HUES48 (cell line): ENCODE data around the gene PREP.
A peak's percentile ranks its signal among the peaks of the same experiment; 100 is the strongest.

Source experiments
- H3K27ac ChIP-seq: one replicate; pipeline ENCODE4 v1.7.0; 2013; ENCODE audit warnings: low read depth, low read length, inconsistent platforms
- H3K27me3 ChIP-seq: 2 replicates; pipeline ENCODE4 v1.6.1; 2013; ENCODE audit warnings: mild to moderate bottlenecking, low read length; ENCODE audit not compliant: control insufficient read depth, insufficient read depth
- H3K36me3 ChIP-seq: 2 replicates; pipeline ENCODE4 v1.6.1; 2013; ENCODE audit warnings: low read length; ENCODE audit not compliant: control insufficient read depth, insufficient read depth
- H3K4me1 ChIP-seq: 2 replicates; pipeline ENCODE4 v1.6.1; 2013; ENCODE audit warnings: mild to moderate bottlenecking, low read length; ENCODE audit not compliant: control insufficient read depth, insufficient read depth
- H3K4me3 ChIP-seq: 2 replicates; pipeline ENCODE4 v1.5.1; 2013; ENCODE audit warnings: mild to moderate bottlenecking, low read depth, low read length
- H3K9ac ChIP-seq: 2 replicates; pipeline ENCODE4 v1.6.1; 2013; ENCODE audit warnings: mild to moderate bottlenecking, low read depth, low read length, moderate library complexity
- H3K9me3 ChIP-seq: 2 replicates; pipeline ENCODE4 v1.6.1; 2013; ENCODE audit warnings: low read length; ENCODE audit not compliant: control insufficient read depth, insufficient read depth

The PREP gene

DNA sequence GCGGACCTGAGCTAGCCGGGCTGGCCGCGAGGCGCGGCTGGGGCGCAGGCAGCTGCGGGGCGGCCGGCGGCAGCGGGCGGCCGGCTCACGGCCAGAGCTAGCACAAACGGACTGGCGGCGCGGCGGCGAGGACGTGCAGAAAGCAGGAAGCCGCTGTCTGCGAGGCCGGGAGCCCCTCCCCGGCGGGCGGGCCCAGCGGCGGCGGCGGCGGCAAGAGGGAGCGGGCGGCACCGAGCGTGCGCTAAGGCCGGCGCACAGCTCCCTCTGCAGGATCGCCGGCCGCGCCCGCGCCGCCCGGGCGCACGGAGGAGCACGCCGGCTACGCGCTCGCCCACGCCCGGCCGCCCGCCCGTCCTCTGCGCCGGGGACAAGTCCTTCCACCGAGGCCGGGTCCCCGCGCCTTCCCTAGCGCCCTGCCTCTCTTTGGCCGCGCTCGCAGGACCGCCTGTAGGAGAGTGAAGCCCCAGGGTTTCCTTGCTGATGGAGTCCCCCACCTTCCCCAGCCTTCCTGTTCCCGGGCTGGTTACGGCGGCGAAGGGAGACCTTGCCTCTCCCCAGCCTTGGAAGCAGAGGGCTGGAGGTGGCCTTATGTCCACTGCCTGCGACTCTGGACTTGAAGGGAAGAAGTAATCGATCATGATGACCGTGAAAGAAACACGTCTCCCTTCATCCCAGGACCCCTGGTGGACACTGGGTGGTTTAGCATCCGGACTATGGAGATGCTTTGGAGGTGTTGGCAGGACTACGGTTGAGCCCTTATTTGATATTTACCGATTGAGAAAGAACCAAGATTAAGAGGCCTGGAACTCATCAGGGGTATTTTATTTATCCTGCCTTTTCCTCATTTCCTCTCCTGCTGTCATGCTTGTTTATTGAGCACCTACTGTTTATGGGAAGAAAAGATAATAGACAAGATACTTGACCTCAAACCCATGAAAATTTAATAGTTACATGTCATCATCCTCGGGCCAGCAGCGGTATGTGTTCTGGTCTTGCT is at the start of gene PREP:
Gene PREP (minus strand): TSS at position 144 of the 997 bp plus-strand sequence. CDS start 191 bp downstream, outside the sequence.
- Histone ChIP-seq H3K4me1 (peaks cover 21% of the 10 kb centered on the region), H3K27ac (peak within 1 kb of the TSS; percentile 78), H3K36me3 (no peaks in the 10 kb centered on the region), H3K9ac (peak within 1 kb of the TSS; percentile 76), H3K9me3 (no peaks in the 10 kb centered on the region), H3K4me3 (peak within 1 kb of the TSS; percentile 78), H3K27me3 (no peaks in the 10 kb centered on the region)

DNA sequence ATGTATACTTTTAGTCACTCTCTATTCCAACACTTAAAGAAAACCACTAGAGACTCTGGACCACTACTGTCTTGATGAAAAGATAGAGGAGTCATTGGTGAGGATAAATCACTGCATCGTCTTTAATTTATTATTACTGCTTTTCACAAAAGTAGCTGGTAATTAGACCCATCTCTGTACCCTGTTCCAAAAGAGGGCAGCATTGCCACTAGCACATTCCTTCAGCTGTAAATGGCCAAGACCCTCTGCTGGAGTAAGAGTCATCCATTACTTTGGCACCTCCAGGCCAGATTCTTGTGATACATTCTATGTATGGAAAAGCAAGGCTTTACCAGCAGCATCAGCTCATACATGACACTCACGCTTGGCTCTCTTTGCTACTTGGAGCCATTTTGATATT is 49.5 kb upstream of the PREP start:
- Histone ChIP-seq H3K4me1 (peaks cover 9% of the 10 kb centered on the region; the same call in 1 of the 2 replicates), H3K4me3 (no peak overlapping the region), H3K9me3 (no peaks in the 10 kb centered on the region), H3K9ac (no peak overlapping the region), H3K36me3 (no peaks in the 10 kb centered on the region), H3K27me3 (no peaks in the 10 kb centered on the region), H3K27ac (no peak overlapping the region)

DNA sequence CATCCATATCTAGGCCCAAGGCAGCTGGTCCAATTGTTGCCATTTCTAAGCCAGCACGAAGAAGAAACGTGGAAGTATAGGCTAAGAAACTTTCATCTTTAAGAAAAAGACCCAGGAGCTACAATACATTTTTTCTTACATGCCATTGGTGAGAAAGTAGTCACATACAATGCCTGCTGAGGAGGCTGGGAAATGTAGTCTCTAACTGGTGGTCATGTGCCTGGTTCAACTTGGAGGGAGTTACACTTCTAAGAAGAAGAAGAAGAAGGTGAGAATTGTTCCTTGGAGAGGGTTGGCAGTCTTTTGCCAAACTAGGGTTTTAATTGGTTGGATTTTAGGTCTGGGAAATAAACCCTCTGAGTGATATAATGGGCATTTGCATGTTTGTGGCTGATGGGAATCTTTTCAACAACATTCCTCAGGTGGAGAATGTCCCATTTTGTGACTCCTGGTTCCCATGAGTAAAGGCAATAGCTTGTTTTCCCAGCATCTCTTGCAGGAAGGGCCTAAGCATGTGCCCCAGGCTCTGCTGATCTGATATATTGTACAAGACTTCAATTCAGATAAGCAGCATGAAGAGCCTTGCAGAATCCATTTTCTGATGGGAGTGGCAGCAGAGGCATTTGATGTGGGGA is 47.0 kb upstream of the PREP start:
- H3K9ac ChIP-seq: no peak overlapping the region
- H3K4me1 ChIP-seq: peaks cover 6% of the 10 kb centered on the region; the same call in 1 of the 2 replicates
- H3K27me3 ChIP-seq: no peaks in the 10 kb centered on the region
- no peaks in the 10 kb centered on the region for H3K36me3 ChIP-seq
- no peak overlapping the region for H3K4me3 ChIP-seq
- H3K27ac ChIP-seq: no peak overlapping the region
- no peaks in the 10 kb centered on the region for H3K9me3 ChIP-seq

DNA sequence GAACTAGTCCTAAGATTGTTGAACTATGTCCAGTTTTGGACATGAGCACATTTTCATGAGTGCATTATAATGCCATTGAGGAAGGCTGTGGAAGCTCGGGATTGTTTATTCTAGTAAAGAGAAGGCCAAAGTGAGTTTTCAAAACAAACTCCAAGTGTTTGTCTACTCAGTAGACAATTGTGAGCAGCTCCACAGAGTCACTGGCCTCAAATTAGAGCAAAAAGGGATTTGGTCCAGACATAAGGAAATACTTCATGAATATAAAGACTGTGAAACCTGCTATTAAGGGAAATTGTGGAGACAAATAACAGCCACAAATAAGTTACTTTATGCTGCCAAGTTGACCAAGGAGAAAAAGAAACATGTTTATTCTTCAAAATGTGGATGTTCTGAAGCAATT is 42.6 kb upstream of the PREP start:
- no peaks in the 10 kb centered on the region for H3K9me3 ChIP-seq
- H3K27ac ChIP-seq: no peak overlapping the region
- H3K4me1 ChIP-seq: no peaks in the 10 kb centered on the region
- no peaks in the 10 kb centered on the region for H3K36me3 ChIP-seq
- H3K4me3 ChIP-seq: no peak overlapping the region
- H3K27me3 ChIP-seq: no peaks in the 10 kb centered on the region
- no peak overlapping the region for H3K9ac ChIP-seq

GRCh38 chr6:105443941-105444340 is 41.1 kb upstream of the PREP start:
- Histone ChIP-seq H3K4me3 (no peak overlapping the region), H3K27ac (no peak overlapping the region), H3K4me1 (no peaks in the 10 kb centered on the region), H3K9me3 (no peaks in the 10 kb centered on the region), H3K27me3 (no peaks in the 10 kb centered on the region), H3K36me3 (no peaks in the 10 kb centered on the region), H3K9ac (no peak overlapping the region)

DNA sequence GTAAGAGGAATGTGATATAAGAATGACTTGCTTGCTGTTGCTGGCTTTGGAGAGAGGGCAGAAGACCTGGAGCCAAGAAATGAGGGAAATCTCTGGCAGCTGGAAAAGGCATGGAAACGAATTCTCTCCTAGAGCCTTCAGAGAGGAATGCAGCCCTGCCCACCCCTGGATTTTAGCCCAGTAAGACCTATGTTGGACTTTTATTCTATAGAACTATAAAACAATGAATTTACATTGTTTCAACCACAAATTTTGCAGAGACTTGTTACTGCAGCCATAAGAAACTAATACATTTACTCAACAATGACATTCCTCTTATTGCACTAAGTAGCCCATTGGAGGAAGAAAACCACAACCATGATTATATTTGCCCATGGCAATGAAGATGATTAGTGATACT is 39.5 kb upstream of the PREP start:
- H3K36me3 ChIP-seq: no peaks in the 10 kb centered on the region
- no peak overlapping the region for H3K4me3 ChIP-seq
- no peaks in the 10 kb centered on the region for H3K4me1 ChIP-seq
- H3K9me3 ChIP-seq: no peaks in the 10 kb centered on the region
- no peak overlapping the region for H3K9ac ChIP-seq
- H3K27me3 ChIP-seq: no peaks in the 10 kb centered on the region
- H3K27ac ChIP-seq: no peak overlapping the region

DNA sequence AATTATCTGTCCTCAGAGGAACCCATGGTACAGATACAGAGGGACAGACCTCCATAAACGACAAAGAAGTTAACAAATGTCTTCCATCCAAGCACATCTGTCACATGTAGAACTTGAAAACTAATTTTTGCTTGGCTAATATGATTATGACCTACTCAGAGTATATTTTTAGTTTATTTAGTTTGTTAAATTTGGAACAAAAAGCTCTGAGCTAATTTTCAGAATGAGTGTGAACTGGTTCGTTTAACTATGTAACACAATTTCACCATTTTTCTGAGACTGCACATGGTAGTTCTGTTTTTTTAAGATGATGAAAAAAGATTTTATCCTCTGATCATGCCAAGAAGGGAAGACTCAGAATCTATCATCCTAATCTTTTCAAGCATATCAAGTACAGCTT is 34.4 kb upstream of the PREP start:
- Histone ChIP-seq H3K9ac (no peak overlapping the region), H3K36me3 (no peaks in the 10 kb centered on the region)

GRCh38 chr6:105433723-105434122 is 30.8 kb upstream of the PREP start:
- Histone ChIP-seq H3K9me3 (no peaks in the 10 kb centered on the region), H3K27me3 (no peaks in the 10 kb centered on the region), H3K27ac (no peak overlapping the region)

More for the DNA sequence above, 34.4 kb upstream of the PREP start:
- H3K4me1 ChIP-seq: peaks cover 7% of the 10 kb centered on the region; the same call in 1 of the 2 replicates
- no peak overlapping the region for H3K4me3 ChIP-seq
- no peaks in the 10 kb centered on the region for H3K9me3 ChIP-seq
- H3K27ac ChIP-seq: no peak overlapping the region
- H3K27me3 ChIP-seq: no peaks in the 10 kb centered on the region

DNA sequence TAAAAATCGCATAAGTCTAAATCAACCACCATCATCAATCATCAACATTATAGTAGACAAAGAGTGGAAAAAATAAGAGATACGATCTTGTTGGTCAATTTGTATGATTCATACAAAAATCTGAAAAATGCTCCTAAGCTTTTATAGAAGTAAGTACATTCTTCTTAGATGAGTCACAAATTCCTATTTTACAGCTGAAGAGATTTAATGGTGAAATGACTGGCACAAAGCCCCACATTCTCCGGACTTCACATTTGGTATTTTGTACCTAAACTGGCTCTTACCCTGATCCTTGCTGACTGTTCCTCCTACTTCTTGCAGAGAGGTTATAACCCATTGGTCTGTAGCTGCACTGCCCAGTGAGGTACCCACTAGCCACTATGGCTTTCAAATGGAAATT is 29.9 kb upstream of the PREP start:
- no peak overlapping the region for H3K9ac ChIP-seq
- no peak overlapping the region for H3K27ac ChIP-seq
- no peak overlapping the region for H3K4me3 ChIP-seq
- no peaks in the 10 kb centered on the region for H3K27me3 ChIP-seq
- H3K9me3 ChIP-seq: no peaks in the 10 kb centered on the region
- H3K36me3 ChIP-seq: no peaks in the 10 kb centered on the region
- peaks cover 7% of the 10 kb centered on the region; the same call in 1 of the 2 replicates for H3K4me1 ChIP-seq

More at GRCh38 chr6:105433723-105434122, 30.8 kb upstream of the PREP start:
- no peak overlapping the region for H3K4me3 ChIP-seq
- no peak overlapping the region for H3K9ac ChIP-seq
- H3K36me3 ChIP-seq: no peaks in the 10 kb centered on the region
- H3K4me1 ChIP-seq: peaks cover 7% of the 10 kb centered on the region; the same call in 1 of the 2 replicates

DNA sequence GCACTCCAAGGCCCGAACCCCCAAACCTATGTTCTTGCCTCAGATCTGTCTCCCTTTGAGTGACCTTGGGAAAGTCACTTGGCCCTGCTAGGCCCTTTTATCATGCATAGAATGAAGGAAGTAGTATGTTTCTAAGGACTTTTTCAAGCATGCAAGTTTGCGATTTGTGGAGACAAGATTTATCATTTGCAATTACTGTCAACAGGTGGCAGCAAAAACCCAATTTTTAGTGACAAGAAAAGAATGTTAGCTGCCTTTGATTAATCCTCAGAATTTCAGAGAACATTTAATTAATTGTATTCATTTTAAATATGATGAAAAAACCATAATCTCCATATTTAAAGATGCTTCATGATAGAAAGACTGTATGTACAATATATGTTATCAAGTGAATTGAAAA is 28.3 kb upstream of the PREP start:
- Histone ChIP-seq H3K4me1 (peaks cover 7% of the 10 kb centered on the region; the same call in 1 of the 2 replicates), H3K9ac (no peak overlapping the region), H3K4me3 (no peak overlapping the region), H3K9me3 (no peaks in the 10 kb centered on the region), H3K36me3 (no peaks in the 10 kb centered on the region), H3K27ac (no peak overlapping the region), H3K27me3 (no peaks in the 10 kb centered on the region)

DNA sequence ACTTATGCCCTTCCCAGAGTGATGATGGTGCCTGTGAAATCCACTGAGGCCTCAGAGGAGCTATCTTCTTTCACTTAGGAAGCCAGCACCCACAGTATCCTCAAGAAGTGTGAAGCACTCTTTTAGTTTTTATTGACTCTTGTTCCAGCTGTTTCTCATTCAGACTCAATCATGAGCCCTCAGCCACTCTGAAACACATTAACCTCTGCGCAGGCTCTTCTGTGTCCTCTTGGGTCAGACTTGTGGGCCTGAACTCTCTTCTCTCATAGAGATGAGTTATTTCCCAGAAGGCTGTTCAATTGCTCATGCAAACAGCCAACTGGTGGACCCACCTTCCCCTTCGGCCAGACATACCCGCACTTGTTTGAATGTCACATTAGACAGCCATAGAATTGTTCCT is 27.8 kb upstream of the PREP start:
- Histone ChIP-seq H3K36me3 (no peaks in the 10 kb centered on the region), H3K27ac (no peak overlapping the region), H3K27me3 (no peaks in the 10 kb centered on the region), H3K9ac (no peak overlapping the region), H3K4me3 (no peak overlapping the region), H3K9me3 (no peaks in the 10 kb centered on the region), H3K4me1 (peaks cover 7% of the 10 kb centered on the region; the same call in 1 of the 2 replicates)
